BJ (cell line): ENCODE data around the gene OR4C15. TPM values are rescaled to one million over a fixed set of nuclear protein-coding genes. Genes with fewer than 3 reads are reported as not detected.

ENCODE experiments used
- CTCF ChIA-PET: fragments of 350-600 bp; formaldehyde crosslinking; extraction: SDS; loops from one replicate; lab custom pipeline; 2021; ENCODE audit warnings: antibody characterized with exemption, inconsistent platforms; lab: Yijun Ruan, JAX
- POLR2A ChIA-PET: fragments of 300-600 bp; sonication (Branson Sonifier 250); formaldehyde crosslinking; extraction: SDS; loops from one replicate; lab custom pipeline; 2021; ENCODE audit warnings: antibody characterized with exemption; lab: Charles Lee
- DNase-seq: peaks from one replicate; pipeline ENCODE4 v3.0.0-alpha.2; 2011; ENCODE audit warnings: low read depth
- H3K27me3 ChIP-seq: 2 replicates; pipeline ENCODE4 v1.6.0; 2011; ENCODE audit warnings: low read length; ENCODE audit not compliant: control insufficient read depth, insufficient read depth
- H3K36me3 ChIP-seq: 2 replicates; pipeline ENCODE4 v1.5.1; 2011; ENCODE audit warnings: low read length; ENCODE audit not compliant: control insufficient read depth, insufficient read depth
- H3K4me3 ChIP-seq: 2 replicates; pipeline ENCODE4 v1.5.1; 2011; ENCODE audit warnings: low read depth, mild to moderate bottlenecking, control low read depth, low read length
- polyA minus RNA-seq: library from RNA; depleted of rRNA, polyadenylated mRNA; stranded (reverse); fragments of >200 nt; gene quantifications from 2 replicates; pipeline ENCODE4 v1.2.3, GENCODE V29; 2011; rRNA and poly(A)+ RNA removed
- polyA plus RNA-seq: library from polyadenylated mRNA; depleted of rRNA; stranded (reverse); fragments of >200 nt; gene quantifications from 2 replicates; pipeline ENCODE4 v1.2.3, GENCODE V29; 2011; rRNA removed
- TF ChIP-seq, protein P1 (sequence below): IDR thresholded peaks from 2 replicates; pipeline ENCODE4 v1.5.1; 2011; ENCODE audit warnings: low read depth, mild to moderate bottlenecking, control low read depth, inconsistent platforms, low read length, moderate library complexity; ENCODE audit not compliant: insufficient read depth

OR4C15 gene
- polyA plus RNA-seq (not detected in 2 replicates), polyA minus RNA-seq (not detected in 2 replicates)

GRCh38 chr11:55554169-55554568, at the start of gene OR4C15:
TSS of gene OR4C15 (plus strand) at chr11:55554469. CDS start at chr11:55554469, 0 bp downstream.
- POLR2A ChIA-PET = no interaction called here
- Histone ChIP-seq H3K4me3 (no peak within 1 kb of the TSS), H3K36me3 (no peaks in the 10 kb centered on the region), H3K27me3 (no peaks in the 10 kb centered on the region)
- no peak for DNase-seq
- CTCF ChIA-PET = no interaction called here
- TF ChIP-seq, protein P1, sequence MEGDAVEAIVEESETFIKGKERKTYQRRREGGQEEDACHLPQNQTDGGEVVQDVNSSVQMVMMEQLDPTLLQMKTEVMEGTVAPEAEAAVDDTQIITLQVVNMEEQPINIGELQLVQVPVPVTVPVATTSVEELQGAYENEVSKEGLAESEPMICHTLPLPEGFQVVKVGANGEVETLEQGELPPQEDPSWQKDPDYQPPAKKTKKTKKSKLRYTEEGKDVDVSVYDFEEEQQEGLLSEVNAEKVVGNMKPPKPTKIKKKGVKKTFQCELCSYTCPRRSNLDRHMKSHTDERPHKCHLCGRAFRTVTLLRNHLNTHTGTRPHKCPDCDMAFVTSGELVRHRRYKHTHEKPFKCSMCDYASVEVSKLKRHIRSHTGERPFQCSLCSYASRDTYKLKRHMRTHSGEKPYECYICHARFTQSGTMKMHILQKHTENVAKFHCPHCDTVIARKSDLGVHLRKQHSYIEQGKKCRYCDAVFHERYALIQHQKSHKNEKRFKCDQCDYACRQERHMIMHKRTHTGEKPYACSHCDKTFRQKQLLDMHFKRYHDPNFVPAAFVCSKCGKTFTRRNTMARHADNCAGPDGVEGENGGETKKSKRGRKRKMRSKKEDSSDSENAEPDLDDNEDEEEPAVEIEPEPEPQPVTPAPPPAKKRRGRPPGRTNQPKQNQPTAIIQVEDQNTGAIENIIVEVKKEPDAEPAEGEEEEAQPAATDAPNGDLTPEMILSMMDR = no peak

- no peak for DNase-seq
- TF ChIP-seq, protein P1 = no peak
- ChIA-PET POLR2A (no interaction called here), CTCF (no interaction called here)
- H3K36me3 ChIP-seq = no peaks in the 10 kb centered on the region
- no peaks in the 10 kb centered on the region for H3K27me3 ChIP-seq
- H3K4me3 ChIP-seq = no peak within 1 kb of the TSS
Measured at GRCh38 chr11:55571828-55572227, 17.6 kb downstream of the OR4C15 start, which contains the start of gene OR4C16. TSS of gene OR4C16 (plus strand) at chr11:55572128. CDS start at chr11:55572128, 0 bp downstream.

DNA sequence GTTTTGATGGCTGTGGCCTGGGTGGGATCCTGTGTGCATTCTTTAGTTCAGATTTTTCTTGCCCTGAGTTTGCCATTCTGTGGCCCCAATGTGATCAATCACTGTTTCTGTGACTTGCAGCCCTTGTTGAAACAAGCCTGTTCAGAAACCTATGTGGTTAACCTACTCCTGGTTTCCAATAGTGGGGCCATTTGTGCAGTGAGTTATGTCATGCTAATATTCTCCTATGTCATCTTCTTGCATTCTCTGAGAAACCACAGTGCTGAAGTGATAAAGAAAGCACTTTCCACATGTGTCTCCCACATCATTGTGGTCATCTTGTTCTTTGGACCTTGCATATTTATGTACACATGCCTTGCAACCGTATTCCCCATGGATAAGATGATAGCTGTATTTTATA, 18.3 kb downstream of the OR4C15 start:
- no peaks in the 10 kb centered on the region for H3K27me3 ChIP-seq
- CTCF ChIA-PET = no interaction called here
- H3K36me3 ChIP-seq = no peaks in the 10 kb centered on the region
- TF ChIP-seq, protein P1 = no peak
- POLR2A ChIA-PET = no interaction called here
- no peak for DNase-seq
- no peak overlapping the region for H3K4me3 ChIP-seq

Other genes starting within 250 kb of the OR4C15 start
- gene OR4A16, start 211.3 kb upstream of the OR4C15 start, polyA plus RNA-seq = not detected in 2 replicates
- not detected in 2 replicates for gene OR4A15, start 186.5 kb upstream of the OR4C15 start, polyA plus RNA-seq
- not detected in 2 replicates for gene OR4C16, start 17.7 kb downstream of the OR4C15 start, polyA plus RNA-seq
- gene OR4C11, start 53.2 kb downstream of the OR4C15 start, polyA plus RNA-seq = not detected in 2 replicates
- not detected in 2 replicates for gene OR4P4, start 80.6 kb downstream of the OR4C15 start, polyA plus RNA-seq
- gene OR4S2, start 93.9 kb downstream of the OR4C15 start, polyA plus RNA-seq = not detected in 2 replicates
- gene OR4C6, start 107.7 kb downstream of the OR4C15 start, polyA plus RNA-seq = not detected in 2 replicates
- not detected in 2 replicates for gene OR5D13, start 219.0 kb downstream of the OR4C15 start, polyA plus RNA-seq
- not detected in 2 replicates for gene OR5D14, start 241.1 kb downstream of the OR4C15 start, polyA plus RNA-seq